HepG2 (cell line): ENCODE measurements around the gene NR1H3. TPM values are rescaled to one million over a fixed set of nuclear protein-coding genes. Genes with fewer than 3 reads are reported as not detected.

Source experiments
- ATRX ChIP-seq: sonication (generic); formaldehyde crosslinking; IDR thresholded peaks from 2 replicates; pipeline ENCODE4 v1.4.0; 2020; ENCODE audit warnings: missing genetic modification reagents, borderline replicate concordance
- BCL3 ChIP-seq: sonication (generic); formaldehyde crosslinking; IDR thresholded peaks from 2 replicates; pipeline ENCODE4 v1.5.1; 2020; ENCODE audit warnings: mild to moderate bottlenecking, missing genetic modification reagents, moderate library complexity
- CHD2 ChIP-seq: IDR thresholded peaks from 2 replicates; pipeline ENCODE4 v1.6.1; 2011; ENCODE audit warnings: low read depth, low read length, improper control_type of control experiment
- FOXP1 ChIP-seq, 2 experiments: fragments of 450-650 bp in 1 of 2; IDR thresholded peaks; 2 replicates each; pipeline ENCODE4 v1.6.1; 2017 to 2018; ENCODE audit warnings: antibody characterized with exemption in 1 of 2
- GTF2F1 ChIP-seq: fragments of 150-350 bp; IDR thresholded peaks from 2 replicates; pipeline ENCODE4 v1.6.1; 2014; ENCODE audit warnings: low read length
- HMGXB3 ChIP-seq: sonication (generic); formaldehyde crosslinking; IDR thresholded peaks from 2 replicates; pipeline ENCODE4 v1.4.0; 2020; ENCODE audit warnings: missing genetic modification reagents, borderline replicate concordance
- HOMEZ ChIP-seq: IDR thresholded peaks from 2 replicates; pipeline ENCODE4 v1.6.1; 2016; ENCODE audit warnings: low read depth
- JUNB ChIP-seq: sonication (generic); formaldehyde crosslinking; IDR thresholded peaks from 2 replicates; pipeline ENCODE4 v1.8.0; 2022; ENCODE audit warnings: missing genetic modification reagents, mild to moderate bottlenecking, borderline replicate concordance
- MATR3 ChIP-seq: sonication (generic); formaldehyde crosslinking; IDR thresholded peaks from 2 replicates; pipeline ENCODE4 v1.4.0; 2020; ENCODE audit warnings: missing genetic modification reagents
- MTF1 ChIP-seq: sonication (generic); formaldehyde crosslinking; IDR thresholded peaks from 2 replicates; pipeline ENCODE4 v1.5.0; 2020; ENCODE audit warnings: missing genetic modification reagents
- PREB ChIP-seq: sonication (generic); formaldehyde crosslinking; IDR thresholded peaks from 2 replicates; pipeline ENCODE4 v1.4.0; 2020; ENCODE audit warnings: missing genetic modification reagents
- SALL2 ChIP-seq: sonication (generic); formaldehyde crosslinking; IDR thresholded peaks from 2 replicates; pipeline ENCODE4 v1.8.1; 2023; ENCODE audit warnings: mild to moderate bottlenecking, missing genetic modification reagents, inconsistent platforms
- SMARCC2 ChIP-seq: fragments of 450-650 bp; IDR thresholded peaks from 2 replicates; pipeline ENCODE4 v1.6.1; 2017; ENCODE audit warnings: antibody characterized with exemption, mild to moderate bottlenecking
- STAG1 ChIP-seq: sonication (generic); formaldehyde crosslinking; IDR thresholded peaks from 2 replicates; pipeline ENCODE4 v1.4.0; 2020; ENCODE audit warnings: missing genetic modification reagents
- ZNF224 ChIP-seq: sonication (generic); formaldehyde crosslinking; IDR thresholded peaks from 2 replicates; pipeline ENCODE4 v1.5.0; 2020; ENCODE audit warnings: mild to moderate bottlenecking, missing genetic modification reagents
- ZNF292 ChIP-seq: sonication (generic); formaldehyde crosslinking; IDR thresholded peaks from 2 replicates; pipeline ENCODE4 v1.8.1; 2022; ENCODE audit warnings: mild to moderate bottlenecking, low read depth, missing genetic modification reagents, borderline replicate concordance
- ZNF382 ChIP-seq: sonication (generic); formaldehyde crosslinking; IDR thresholded peaks from 2 replicates; pipeline ENCODE4 v1.5.0; 2020; ENCODE audit warnings: missing genetic modification reagents, mild to moderate bottlenecking, borderline replicate concordance
- ZNF556 ChIP-seq: sonication (generic); formaldehyde crosslinking; IDR thresholded peaks from 2 replicates; pipeline ENCODE4 v1.4.0; 2020; ENCODE audit warnings: mild to moderate bottlenecking, missing genetic modification reagents, borderline replicate concordance
- ZNF619 ChIP-seq: sonication (generic); formaldehyde crosslinking; IDR thresholded peaks from 2 replicates; pipeline ENCODE4 v1.4.0; 2020; ENCODE audit warnings: mild to moderate bottlenecking, missing genetic modification reagents
- ZNF75D ChIP-seq: sonication (generic); formaldehyde crosslinking; IDR thresholded peaks from 2 replicates; pipeline ENCODE4 v1.8.1; 2023; ENCODE audit warnings: missing genetic modification reagents, mild to moderate bottlenecking, borderline replicate concordance
- ZNF777 ChIP-seq: sonication (generic); formaldehyde crosslinking; IDR thresholded peaks from 2 replicates; pipeline ENCODE4 v1.4.0; 2020; ENCODE audit warnings: missing genetic modification reagents
- ZNF781 ChIP-seq: sonication (generic); formaldehyde crosslinking; IDR thresholded peaks from 2 replicates; pipeline ENCODE4 v1.5.1; 2020; ENCODE audit warnings: borderline replicate concordance, mild to moderate bottlenecking, missing genetic modification reagents; ENCODE audit errors: not compliant biosample characterization
- ZSCAN20 ChIP-seq: sonication (generic); formaldehyde crosslinking; IDR thresholded peaks from 2 replicates; pipeline ENCODE4 v1.4.0; 2020; ENCODE audit warnings: missing genetic modification reagents, mild to moderate bottlenecking, borderline replicate concordance
- polyA plus RNA-seq, 8 experiments: library from polyadenylated mRNA; depleted of rRNA in 3 of 8; stranded (reverse) in 7 of 8; unstranded in 1 of 8; fragments of >200 nt; fragmentation: Illumina TruSeq in 4 of 8; extraction: Trizol in 4 of 8; gene quantifications; 2 replicates each; pipeline versions ENCODE4 v1.2.1 to v1.2.3, GENCODE V29; 2011 to 2016; ENCODE audit warnings: low read depth in 4 of 8, missing spikeins in 1 of 8, mixed read lengths in 1 of 8; ENCODE audit not compliant: insufficient read depth in 1 of 8
- total RNA-seq, 5 experiments: library from RNA; depleted of rRNA; stranded (reverse); fragments of >200 nt; fragmentation: Illumina TruSeq; extraction: Trizol; gene quantifications; 2 replicates each; pipeline ENCODE4 v1.2.3, GENCODE V29; 2016; ENCODE audit warnings: low read depth in 1 of 5

NR1H3 gene
- total and polyA plus RNA-seq, 2 of the 13 experiments (the other 11 are each of a cell fraction or from before 2014, with no cell fraction given) = 41.8 to 102 TPM

- TF ChIP-seq HMGXB3 (CRISPR knock-in tag) (no peak), ZNF224 (no peak), SMARCC2 (no peak), MATR3 (CRISPR knock-in tag) (no peak), ZNF292 (CRISPR knock-in tag) (no peak), HOMEZ (CRISPR knock-in tag) (peak; percentile 15; the same call in 1 of the 2 replicates), CHD2 (no peak), SALL2 (CRISPR knock-in tag) (no peak), BCL3 (CRISPR knock-in tag) (no peak), JUNB (CRISPR knock-in tag) (no peak), ZNF619 (no peak), ZNF781 (CRISPR knock-in tag) (no peak), GTF2F1 (no peak), ATRX (CRISPR knock-in tag) (no peak), ZNF556 (no peak), PREB (CRISPR knock-in tag) (no peak), STAG1 (CRISPR knock-in tag) (no peak), ZNF75D (CRISPR knock-in tag) (no peak), ZNF777 (no peak), ZNF382 (CRISPR knock-in tag) (no peak), FOXP1 (IDR thresholded peaks at IDR 0.05) (no peak), FOXP1 (CRISPR knock-in tag; IDR thresholded peaks at IDR 0.05) (no peak), MTF1 (CRISPR knock-in tag) (no peak), ZSCAN20 (no peak)
Observed at GRCh38 chr11:47213950-47214565, 43.7 kb upstream of the NR1H3 start (continued).
